NCI-H1436 (cell line): ENCODE measurements around the gene WDFY2.
A peak's percentile ranks its signal among the peaks of the same experiment; 100 is the strongest.
"Not testable (repeated sequence)": the region's sequence is repeated elsewhere in the genome, so short reads cannot be mapped to it uniquely, and the experiment has no call there.

ENCODE experiments used
- DNase-seq: peaks from one replicate; lab custom pipeline; 2025; lab: John Stamatoyannopoulos, UW

WDFY2 gene

DNA sequence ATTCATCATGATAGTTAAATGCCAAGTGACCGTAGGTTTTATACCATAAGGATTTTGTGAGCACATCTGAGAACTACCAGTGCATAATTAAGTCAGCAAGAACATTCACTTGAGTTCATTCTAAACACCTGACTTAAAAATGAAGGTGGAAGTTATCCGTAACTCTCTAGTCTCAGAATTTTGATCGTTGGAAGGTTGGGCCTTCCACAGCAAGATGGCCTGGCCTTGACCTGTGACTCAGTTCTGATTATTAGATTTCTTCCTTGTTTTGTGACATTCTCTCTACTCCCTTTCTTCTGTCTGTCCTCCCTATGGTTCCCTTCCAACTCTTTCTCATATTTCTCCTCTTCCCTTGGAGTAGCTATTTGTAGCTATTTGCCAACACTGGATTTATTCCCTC, 20.0 kb upstream of the WDFY2 start:
- no peak for DNase-seq

DNA sequence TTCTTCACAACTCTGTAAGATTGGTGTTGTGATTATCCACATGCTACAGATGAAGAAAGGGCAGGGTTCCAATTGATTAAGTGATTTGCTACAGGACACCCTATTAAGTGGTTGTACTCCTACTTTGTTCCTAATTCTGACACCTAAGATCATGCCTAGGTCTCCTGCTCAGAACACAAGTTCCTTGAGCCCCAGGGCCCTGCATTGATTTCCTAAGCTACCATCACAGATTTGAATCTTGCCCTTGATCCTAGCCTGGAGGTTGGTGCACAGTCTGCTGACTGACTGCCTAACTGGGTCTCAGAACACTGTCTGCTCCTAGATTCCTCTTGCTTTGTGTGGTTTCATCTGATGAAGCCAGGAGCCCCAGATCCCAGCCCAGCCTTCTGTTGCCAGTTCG, 19.6 kb upstream of the WDFY2 start:
- no peak for DNase-seq

DNA sequence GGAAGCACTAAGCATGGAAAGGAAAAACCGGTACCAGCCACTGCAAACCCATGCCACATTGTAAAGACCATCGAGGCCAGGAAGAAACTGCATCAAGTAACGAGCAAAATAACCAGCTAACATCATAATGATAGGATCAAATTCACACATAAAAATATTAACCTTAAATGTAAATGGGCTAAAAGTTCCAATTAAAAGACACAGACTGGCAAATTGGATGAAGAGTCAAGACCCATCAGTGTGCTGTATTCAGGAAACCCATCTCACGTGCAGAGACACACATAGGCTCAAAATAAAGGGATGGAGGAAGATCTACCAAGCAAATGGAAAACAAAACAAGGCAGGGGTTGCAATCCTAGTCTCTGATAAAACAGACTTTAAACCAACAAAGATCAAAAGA, 15.3 kb upstream of the WDFY2 start:
- not testable (repeated sequence) for DNase-seq

DNA sequence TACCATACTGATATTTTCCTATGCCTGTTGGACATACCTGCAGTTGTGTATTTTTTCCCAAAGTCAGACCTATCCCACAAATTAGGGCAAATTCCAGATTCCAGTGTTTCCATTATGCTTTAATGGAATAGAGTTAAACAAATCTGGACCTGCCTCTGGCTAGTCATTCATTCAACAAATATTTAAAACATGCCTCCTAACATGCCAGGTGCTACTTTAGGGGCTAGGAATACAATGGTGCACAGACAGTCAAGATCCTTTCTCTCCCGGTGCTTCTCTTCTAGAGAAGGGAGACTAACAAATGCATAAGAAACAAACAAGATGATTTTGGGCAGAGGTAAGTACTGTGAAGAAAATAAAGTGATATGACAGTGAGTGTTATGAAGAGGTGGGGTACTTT, 7.5 kb upstream of the WDFY2 start:
- no peak for DNase-seq

DNA sequence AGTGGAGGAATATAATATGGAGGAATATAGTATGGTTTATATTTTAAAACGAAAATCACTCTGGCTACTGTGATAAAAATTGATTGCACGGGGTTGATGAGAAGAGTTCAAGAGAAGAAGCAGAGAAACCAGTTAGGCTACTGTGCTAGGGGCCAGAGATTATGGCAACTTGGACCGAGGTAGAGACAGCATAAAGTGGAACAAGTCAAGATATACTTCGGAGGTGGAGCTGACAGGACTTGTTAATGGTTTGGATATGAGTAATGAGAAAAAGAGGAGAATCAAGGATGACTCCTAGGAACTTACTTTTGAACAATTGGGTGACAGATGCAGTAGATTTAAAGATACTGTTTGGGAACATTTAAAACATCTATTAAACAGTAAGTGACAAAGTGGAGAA, 6.6 kb upstream of the WDFY2 start:
- DNase-seq, result no peak

DNA sequence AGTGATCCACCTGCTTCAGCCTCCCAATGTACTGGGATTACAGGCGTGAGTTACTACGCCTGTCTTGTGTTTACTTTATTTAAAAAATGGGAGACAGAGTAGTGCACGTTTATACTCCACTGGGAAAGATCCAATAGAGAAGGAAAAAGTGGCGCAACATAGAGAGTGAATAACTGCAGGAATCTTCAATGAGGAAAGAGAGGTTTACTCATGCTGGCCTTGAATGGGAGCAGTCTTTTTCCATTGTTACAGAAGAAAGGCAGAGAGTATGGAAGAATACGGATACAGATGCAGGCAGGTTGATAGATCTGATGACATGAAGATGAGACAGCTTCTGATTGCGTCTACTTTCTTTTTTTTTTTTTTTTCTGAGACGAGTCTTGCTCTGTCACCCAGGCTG, 4.6 kb upstream of the WDFY2 start:
- no peak for DNase-seq

DNA sequence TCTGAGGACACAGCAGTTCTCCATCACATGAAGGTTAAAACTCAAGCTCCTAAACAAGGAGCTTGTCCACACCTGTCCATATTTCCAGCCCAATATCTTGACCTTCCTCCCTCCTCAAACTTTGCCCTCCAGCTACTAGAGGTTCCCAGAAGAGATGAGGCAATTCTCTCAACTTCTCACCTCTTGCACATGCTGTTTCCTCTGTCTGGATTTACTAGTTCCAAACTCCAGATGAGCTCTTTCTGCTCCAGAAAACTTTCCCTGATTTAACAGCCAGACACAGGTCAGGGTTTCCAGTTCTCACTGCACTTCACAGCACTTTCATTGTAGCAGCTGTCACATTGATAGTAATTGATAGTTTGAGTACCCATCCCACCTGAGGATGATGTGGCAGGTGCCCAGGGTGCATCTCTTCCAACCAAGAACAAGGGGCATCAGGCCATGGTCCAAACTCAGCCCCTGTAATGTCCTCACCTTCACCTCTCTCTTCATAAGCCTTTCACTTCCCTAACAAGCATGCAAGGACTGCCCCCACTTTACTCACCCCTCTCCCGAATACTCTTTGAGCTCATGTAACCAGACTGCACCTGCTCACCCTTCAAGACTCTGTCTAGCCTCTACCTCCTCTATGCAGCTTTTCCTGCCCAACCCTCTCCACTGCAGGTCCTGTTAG, 3.0 kb upstream of the WDFY2 start:
- DNase-seq, result no peak

DNA sequence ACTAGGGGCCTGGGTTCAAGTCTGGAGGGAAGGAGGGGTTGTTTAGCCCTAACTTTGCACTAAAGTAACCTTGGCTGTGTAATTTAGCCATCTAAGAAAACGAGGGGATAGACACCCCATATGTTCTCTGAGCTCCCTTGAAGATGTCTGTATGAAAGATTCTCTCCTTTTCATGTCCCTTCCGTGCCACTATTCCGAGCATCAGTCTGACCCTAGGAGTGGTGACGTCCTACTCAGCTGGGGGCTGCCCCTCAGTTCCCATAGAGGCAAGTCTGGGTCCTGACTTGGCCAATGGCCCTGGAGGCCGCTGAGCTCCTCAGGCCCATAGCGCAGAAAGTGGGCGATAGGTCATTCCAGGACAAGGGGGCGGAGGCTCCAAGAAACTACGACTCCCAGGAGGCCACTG, 790 bp upstream of the WDFY2 start:
- DNase-seq, result no peak

DNA sequence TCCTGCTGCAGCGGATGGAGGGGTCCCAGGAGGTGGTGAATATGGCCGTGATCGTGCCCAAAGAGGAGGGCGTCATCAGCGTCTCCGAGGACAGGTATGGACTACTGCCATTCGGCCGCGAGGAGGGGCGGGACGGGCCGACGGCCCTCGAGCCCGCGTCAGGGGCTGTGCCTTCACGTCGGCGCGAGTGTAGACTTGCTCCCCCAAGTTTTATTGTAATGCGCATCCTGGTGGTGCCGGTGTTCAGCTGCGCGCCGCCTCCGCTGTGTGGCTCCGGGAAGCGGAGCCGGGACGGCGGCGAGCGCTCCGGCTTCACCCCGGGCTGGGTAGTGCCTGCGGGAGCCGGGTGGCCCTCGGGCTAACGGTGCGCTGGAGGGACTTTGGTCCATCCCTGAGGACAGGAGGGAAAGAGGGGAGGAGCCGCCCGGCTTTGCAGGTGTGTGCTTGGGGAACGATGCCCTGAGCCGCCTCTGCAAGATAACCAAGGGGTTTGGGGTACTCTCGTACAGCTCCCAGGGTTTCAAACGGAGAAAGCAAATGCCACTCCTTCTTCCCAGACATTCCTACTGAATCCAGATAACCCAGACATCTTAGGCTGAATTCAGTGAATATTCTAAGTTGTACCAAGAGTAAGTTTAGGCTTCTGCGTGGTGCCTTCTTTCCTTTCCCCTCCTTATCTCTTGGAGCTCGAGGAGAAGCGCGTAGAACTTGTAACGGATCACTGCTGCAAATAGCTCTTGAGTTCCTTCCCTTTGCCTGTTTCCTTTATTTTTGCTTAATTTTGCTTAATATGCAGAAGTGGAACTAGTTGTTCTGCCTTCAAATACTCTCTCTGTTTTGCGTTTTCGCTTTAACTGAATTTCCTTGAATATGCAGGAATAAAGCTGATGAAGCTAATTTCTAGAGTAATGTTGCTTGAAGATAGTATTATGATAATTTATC, 740 bp downstream of the WDFY2 start:
- DNase-seq, result peak; percentile 22

DNA sequence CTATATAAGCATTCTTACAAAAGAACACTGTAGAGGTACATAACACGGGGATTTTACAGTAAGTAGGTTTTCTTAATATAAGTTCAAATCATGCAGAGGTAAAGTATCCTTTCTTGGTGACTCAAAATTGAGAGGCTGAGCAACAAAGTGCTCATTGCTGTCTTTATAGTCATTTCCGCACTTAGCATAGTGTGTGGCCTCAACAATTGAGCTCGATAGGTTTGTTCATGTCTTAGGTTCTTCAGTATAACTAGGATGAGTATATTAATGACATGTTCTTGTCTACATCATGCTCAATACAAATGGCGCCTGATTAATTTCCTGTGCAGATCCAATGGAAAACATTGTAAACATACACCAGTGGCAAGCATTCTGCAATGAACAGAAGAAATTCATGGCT, 1.4 kb downstream of the WDFY2 start:
- no peak for DNase-seq

DNA sequence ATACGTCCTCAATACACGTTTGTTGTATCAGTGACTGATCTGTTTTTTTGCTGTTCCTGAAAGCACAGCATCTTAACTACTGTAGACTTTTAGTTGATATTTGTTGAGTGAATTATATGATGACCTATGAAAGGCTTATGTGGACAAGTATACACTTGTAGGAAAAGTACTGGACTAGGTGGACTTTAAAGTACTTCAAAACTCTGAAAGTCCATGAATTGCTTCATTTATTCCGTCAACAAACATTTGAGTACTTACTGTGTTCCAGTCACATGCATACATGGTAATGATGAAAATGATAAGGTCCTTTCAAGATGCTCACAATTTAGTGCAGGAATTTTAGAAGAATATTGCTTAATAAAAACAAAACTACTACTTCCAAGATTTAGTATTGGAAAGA, 3.1 kb downstream of the WDFY2 start:
- no peak for DNase-seq

DNA sequence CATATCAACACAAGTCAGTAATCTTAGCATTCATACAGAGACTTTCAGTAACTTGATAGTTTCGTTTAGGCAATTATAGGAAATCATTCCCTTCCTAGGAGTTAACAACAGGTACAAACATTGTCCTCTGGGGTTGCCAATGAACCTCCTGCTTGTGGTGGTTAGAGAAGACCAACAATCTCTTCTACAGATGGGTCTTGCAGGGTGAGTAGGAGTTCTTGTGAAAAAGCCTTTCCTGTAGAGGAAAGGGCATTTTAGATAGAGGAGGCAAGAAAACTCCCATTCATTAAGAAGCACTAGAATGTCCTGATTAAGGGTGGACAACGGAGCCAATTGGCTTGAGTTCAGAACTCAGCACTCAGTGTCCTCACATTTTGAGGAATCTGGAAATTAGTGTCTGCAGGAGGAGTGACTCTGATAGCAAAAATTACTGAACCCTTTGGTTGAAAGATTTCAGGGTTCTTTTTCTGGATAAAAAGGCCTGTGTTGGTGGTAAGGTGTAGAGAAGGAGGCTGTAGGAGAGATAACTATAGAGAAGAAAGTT, 4.2 kb downstream of the WDFY2 start:
- DNase-seq, result no peak

DNA sequence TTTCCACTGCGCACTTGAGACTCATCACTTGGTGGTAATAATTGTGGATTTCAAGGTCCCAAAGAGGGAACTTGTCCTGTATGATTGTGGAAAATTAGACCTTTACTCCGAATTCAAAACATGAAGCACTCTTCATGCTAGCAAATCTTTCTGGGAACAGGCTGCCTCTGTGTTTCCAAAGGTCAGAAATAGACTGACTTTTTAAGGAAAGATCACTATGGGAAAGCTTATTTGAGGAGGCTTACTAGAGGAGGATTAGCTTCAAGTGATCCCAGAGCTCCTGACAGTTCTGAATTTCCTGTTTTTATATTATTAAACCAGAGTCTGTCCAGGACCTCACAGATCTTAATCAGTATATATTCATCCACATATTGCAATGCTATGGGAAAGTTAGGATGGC, 5.5 kb downstream of the WDFY2 start:
- DNase-seq, result no peak

DNA sequence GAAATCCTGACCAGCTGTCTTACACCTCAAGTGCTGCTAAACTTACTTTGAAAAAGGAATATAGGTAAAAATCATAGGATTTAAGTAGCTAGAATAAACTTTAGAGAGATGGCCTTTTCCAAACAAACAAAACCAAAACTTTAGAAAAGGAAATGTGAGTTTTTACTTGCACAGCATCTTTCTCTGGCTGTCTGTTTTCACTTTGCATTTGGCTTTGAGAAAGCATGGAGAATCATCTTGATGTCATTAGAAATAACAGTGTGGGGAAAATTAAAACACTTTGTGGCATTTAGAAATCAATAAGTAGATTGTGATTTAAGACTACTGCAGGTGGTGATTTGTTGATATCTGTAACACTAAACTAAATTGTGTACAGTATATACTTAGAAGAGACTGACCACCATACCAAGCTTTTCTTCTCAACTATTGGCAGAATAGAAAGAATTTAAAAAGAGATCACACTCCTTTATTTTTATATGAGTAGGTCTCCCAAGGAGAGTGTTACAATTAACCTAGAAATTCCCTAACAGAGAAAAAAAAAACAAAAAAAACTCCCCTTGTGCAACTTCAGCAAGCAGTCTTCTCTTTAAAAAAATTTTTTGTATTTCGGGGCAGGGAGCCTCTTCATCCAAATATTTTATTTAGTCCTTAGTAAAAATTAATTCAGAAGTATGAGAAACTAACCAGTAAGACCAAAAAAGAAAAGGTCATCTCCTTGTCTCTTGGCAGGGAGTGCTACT, 6.1 kb downstream of the WDFY2 start:
- no peak for DNase-seq

DNA sequence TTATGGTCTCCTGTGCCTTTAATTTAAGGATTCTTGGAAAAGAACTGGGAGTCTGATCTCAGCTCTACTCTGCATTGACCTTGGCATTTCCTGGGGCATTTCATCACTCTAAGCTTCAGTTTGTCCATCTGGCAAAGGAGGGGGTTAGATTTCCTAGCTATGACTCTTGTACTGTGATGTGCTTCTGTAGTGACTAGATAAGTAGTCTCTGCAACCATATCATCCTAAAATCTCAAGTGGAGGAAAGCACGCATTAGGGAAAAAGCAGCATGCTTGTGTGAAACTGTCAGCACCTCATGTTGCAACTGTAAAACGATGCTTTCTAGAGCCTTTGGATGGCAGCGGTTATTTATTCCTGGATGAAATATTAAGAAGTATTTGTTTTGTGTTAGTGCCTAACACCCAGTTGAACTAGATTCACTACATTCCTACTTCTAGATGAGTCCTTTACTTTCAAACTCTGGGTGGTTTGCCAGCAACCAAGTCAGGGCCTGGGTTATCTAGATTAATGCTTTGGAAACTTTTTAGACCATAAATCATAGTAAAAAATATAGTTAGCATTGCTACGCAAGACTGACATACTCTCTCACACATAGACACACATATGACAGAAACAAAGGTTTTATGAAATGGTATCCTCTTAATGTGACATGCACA, 6.8 kb downstream of the WDFY2 start:
- no peak for DNase-seq

DNA sequence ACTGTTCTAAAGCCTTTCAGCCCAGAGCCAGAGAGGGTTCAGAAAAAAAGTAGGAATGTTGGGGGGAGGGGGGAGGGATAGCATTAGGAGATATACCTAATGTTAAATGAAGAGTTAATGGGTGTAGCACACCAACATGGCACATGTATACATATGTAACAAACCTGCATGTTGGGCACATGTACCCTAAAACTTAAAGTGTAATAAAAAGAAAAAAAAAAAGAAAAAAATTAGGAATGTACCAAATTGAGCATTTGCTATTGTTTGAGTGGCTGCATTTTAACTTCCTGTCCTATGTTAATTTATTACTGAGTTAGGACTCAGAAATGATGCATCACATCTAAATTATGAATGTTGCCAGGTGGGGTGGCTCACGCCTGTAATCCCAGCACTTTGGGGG, 7.7 kb downstream of the WDFY2 start:
- not testable (repeated sequence) for DNase-seq

DNA sequence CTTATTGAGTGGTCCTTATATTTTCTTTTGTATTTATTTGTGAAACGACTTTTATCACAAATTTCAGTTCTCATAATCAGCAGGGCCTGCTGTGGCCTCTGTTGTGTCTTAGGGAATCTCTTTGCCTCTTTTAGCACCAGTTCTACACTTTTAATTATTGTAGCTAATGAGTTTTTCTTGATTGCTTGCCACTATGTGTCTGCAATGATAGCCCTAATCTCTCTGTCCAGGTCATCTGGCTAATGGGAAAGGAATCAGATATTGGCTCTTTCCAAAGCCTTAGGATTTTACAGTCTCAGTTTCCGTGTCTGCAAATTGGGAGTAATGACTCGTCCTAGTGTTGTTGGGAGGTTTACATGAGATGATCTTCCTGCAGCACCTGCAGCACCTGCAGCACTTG, 10.2 kb downstream of the WDFY2 start:
- DNase-seq, result no peak

DNA sequence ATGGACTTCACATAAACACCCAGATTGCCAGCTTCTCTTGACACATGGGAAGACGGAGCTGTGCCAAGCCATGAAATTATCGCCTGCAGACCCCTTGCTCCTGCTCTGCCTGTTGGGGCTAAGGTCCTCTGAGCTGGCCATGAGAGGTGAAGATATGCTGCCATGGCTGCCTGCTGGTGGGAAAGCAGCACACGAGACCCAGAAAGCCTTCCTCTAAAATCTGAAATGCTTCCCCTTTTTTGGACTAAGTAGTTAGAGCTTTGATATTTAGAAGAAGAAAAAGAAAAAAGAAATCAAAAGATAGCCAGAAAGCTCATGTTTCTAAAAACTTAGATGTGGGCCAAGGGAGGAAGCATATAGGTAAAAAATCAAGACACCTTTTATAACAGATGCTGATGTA, 11.2 kb downstream of the WDFY2 start:
- no peak for DNase-seq

DNA sequence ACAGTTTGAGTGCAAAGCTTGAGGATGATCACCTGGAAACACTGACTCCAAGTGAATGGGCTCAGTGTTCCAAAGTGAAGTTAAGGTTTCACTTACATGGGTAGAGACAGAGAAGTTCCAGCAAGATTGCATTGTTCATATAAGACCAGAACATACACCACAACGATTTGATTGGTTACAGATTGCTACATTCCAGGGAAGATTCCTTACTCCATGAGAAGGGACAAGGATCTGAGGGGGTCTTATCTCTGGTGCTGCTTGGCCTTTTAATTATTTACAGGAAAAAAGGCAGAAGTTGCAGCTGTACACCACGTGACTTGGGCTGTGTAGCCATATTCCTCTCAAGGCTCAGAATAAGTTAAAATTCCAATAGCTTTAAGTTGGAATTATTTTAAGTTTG, 12.3 kb downstream of the WDFY2 start:
- DNase-seq, result no peak

DNA sequence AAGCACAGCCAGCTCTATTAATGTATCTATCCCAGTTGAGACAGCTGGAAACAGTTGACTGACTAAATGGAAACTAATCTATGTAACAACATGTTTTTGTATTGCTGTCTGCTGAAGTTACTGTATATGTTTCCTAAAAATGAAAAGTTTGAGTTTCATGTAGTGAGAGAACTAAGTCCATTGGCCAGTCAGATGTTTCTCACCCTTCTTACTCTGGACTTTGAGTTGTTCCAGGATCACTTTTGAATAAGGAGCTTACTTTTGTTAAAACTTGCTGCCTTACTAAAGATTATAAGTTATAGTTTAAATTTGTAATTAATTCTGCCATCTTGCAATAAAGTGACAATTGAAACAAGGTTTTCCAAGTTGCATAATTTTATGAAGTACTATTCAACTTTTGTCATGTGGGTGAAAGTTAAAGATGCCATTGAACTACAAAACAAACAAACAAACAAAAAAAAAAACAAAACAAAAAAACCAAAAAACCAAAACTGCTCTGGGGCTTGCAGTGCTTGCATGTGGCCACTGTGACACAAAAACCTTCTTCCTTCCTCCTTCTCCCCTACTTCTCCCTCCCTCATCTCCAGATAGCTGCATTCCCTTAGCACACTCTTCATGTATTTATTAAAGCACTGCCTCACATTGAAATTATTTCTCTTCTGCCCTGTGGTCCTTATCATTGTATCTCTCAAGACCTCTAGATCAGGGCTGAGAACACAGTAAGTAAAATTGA, 15.3 kb downstream of the WDFY2 start:
- no peak for DNase-seq

DNA sequence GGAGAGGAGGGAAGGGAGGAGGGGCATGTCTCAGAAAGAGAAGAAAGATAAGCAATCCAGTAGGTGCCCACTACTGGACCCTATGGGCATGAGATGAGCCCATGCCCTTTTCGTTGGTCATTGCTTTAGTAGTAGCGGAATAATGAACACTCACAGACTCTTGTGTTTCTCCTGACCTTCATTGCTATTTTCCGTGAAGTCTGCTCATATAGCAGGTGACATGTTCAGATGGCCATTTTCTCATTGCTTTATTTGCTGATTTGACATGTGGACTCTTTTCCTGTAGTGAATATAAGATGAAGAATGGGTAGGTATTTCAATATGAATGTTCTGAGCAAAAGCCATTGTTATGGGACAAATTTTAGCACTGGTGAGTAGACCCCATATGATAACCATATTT, 16.4 kb downstream of the WDFY2 start:
- DNase-seq, result no peak
